Prostate gland (tissue), 2 donors: ENCODE measurements around the gene DCST1.

Experiments
- CTCF ChIP-seq, 4 experiments: fragments of 200-600 bp in 2 of 4; fragments of 450-650 bp in 2 of 4; sonication (generic) in 2 of 4; IDR thresholded peaks; 1 replicate in 3 of 4; 2 replicates in 1 of 4; pipeline ENCODE4 v1.5.1; 2016 to 2019; ENCODE audit warnings: antibody characterized with exemption in 4 of 4, mild to moderate bottlenecking in 2 of 4, moderate library complexity in 2 of 4
- POLR2A ChIP-seq: fragments of 450-650 bp; IDR thresholded peaks from one replicate; pipeline ENCODE4 v1.6.1; 2016; ENCODE audit warnings: antibody characterized with exemption, mild to moderate bottlenecking

GRCh38 chr1:155012776-155013602, 20.6 kb upstream of the DCST1 start:
- TF ChIP-seq CTCF (IDR thresholded peaks at IDR 0.05) (no peak), POLR2A (no peak)
